NK-92 treated with Interleukin-12 subunit alpha and Interleukin-12 subunit beta, amount 100 ng/mL, for 24 hours (cell line): ENCODE data around the gene OR11H6.
"Not testable (repeated sequence)": the region's sequence is repeated elsewhere in the genome, so short reads cannot be mapped to it uniquely, and the experiment has no call there.

Experiments
- DNase-seq: peaks from one replicate; lab custom pipeline; 2025; lab: John Stamatoyannopoulos, UW

Gene OR11H6

GRCh38 chr14:20223410-20223809 lies at the start of gene OR11H6:
OR11H6 (plus strand) TSS chr14:20223710; CDS start chr14:20223710, 0 bp downstream.
- no peak for DNase-seq

GRCh38 chr14:20174205-20174604 lies 49.3 kb upstream of the OR11H6 start:
- DNase-seq, result not testable (repeated sequence)

- no peak for DNase-seq
Observed at GRCh38 chr14:20176330-20176729, 47.2 kb upstream of the OR11H6 start.

GRCh38 chr14:20177433-20177974 lies 46.0 kb upstream of the OR11H6 start:
- DNase-seq, result no peak

GRCh38 chr14:20179218-20179617 lies 44.3 kb upstream of the OR11H6 start:
- no peak for DNase-seq

- DNase-seq, result no peak
Observed at GRCh38 chr14:20179880-20180279, 43.6 kb upstream of the OR11H6 start.

GRCh38 chr14:20180486-20180885 lies 43.0 kb upstream of the OR11H6 start:
- no peak for DNase-seq

- DNase-seq, result no peak
Observed at GRCh38 chr14:20184181-20184580, 39.3 kb upstream of the OR11H6 start.

GRCh38 chr14:20190596-20190995 lies 32.9 kb upstream of the OR11H6 start, which contains the start of gene OR11G2:
OR11G2 (plus strand) TSS chr14:20190896; CDS start chr14:20197438, 6,542 bp downstream.
- no peak for DNase-seq

- no peak for DNase-seq
Observed at GRCh38 chr14:20191396-20191795, 32.1 kb upstream of the OR11H6 start.

GRCh38 chr14:20194101-20194500 lies 29.4 kb upstream of the OR11H6 start:
- DNase-seq, result no peak

- not testable (repeated sequence) for DNase-seq
Observed at GRCh38 chr14:20195170-20195569, 28.3 kb upstream of the OR11H6 start.

- DNase-seq, result no peak
Observed at GRCh38 chr14:20195911-20196310, 27.6 kb upstream of the OR11H6 start.

- DNase-seq, result no peak
Observed at GRCh38 chr14:20197459-20197858, 26.1 kb upstream of the OR11H6 start.

- no peak for DNase-seq
Observed at GRCh38 chr14:20198991-20199390, 24.5 kb upstream of the OR11H6 start.

- DNase-seq, result no peak
Observed at GRCh38 chr14:20204721-20205120, 18.8 kb upstream of the OR11H6 start.

GRCh38 chr14:20209595-20209994 lies 13.9 kb upstream of the OR11H6 start:
- DNase-seq, result no peak

GRCh38 chr14:20212406-20212805 lies 11.1 kb upstream of the OR11H6 start:
- not testable (repeated sequence) for DNase-seq

- DNase-seq, result no peak
Observed at GRCh38 chr14:20215196-20215595, 8.3 kb upstream of the OR11H6 start.

- no peak for DNase-seq
Observed at GRCh38 chr14:20219033-20219432, 4.5 kb upstream of the OR11H6 start.

GRCh38 chr14:20228681-20229080 lies 5.2 kb downstream of the OR11H6 start, which contains the start of gene OR11H7:
OR11H7 (plus strand) TSS chr14:20228981.
- DNase-seq, result no peak

GRCh38 chr14:20235415-20235814 lies 11.9 kb downstream of the OR11H6 start:
- DNase-seq, result not testable (repeated sequence)

- no peak for DNase-seq
Observed at GRCh38 chr14:20247646-20248246, 24.2 kb downstream of the OR11H6 start.

- DNase-seq, result no peak
Observed at GRCh38 chr14:20262642-20263128, 39.2 kb downstream of the OR11H6 start.
